Measurements from ENCODE around the gene RAB6B. TPM values are rescaled to one million over a fixed set of nuclear protein-coding genes. Genes with fewer than 3 reads are reported as not detected.
A peak's percentile ranks its signal among the peaks of the same experiment; 100 is the strongest.

The RAB6B gene
- total RNA-seq, 2 donors from 2014 or later = 0.21 to 0.81 TPM

GRCh38 chr3:133833880-133834620 lies 61.6 kb downstream of the RAB6B start:
- no peak overlapping the region for H3K27ac Mint-ChIP-seq
- ATAC-seq (no peak), DNase-seq (ENCODE audit: low spot score) (peak; percentile 50)
- no peak overlapping the region for H3K4me3 Mint-ChIP-seq
- H3K9me3 Mint-ChIP-seq = no peaks in the 10 kb centered on the region
- no peaks in the 10 kb centered on the region for H3K4me1 Mint-ChIP-seq (ENCODE audit: low read depth in 2 of 2)
- no peaks in the 10 kb centered on the region for H3K36me3 Mint-ChIP-seq
- H3K27me3 Mint-ChIP-seq = no peaks in the 10 kb centered on the region

GRCh38 chr3:133833267-133833666 lies 62.4 kb downstream of the RAB6B start:
- Mint-ChIP-seq H3K27me3 (no peaks in the 10 kb centered on the region), H3K27ac (no peak overlapping the region), H3K9me3 (no peaks in the 10 kb centered on the region), H3K36me3 (no peaks in the 10 kb centered on the region), H3K4me3 (no peak overlapping the region), H3K4me1 (ENCODE audit: low read depth in 2 of 2) (no peaks in the 10 kb centered on the region)
- ATAC-seq (no peak), DNase-seq (ENCODE audit: low spot score) (no peak)

- no peaks in the 10 kb centered on the region for H3K9me3 Mint-ChIP-seq
- H3K27ac Mint-ChIP-seq = no peak overlapping the region
- DNase-seq (ENCODE audit: low spot score) (no peak), ATAC-seq (no peak)
- H3K4me1 Mint-ChIP-seq (ENCODE audit: low read depth in 2 of 2) = no peaks in the 10 kb centered on the region
- no peaks in the 10 kb centered on the region for H3K36me3 Mint-ChIP-seq
- H3K27me3 Mint-ChIP-seq = no peaks in the 10 kb centered on the region
- no peak overlapping the region for H3K4me3 Mint-ChIP-seq
Observed at GRCh38 chr3:133832802-133833144, 62.9 kb downstream of the RAB6B start.

GRCh38 chr3:133831966-133832801 lies 63.5 kb downstream of the RAB6B start:
- no peaks in the 10 kb centered on the region for H3K9me3 Mint-ChIP-seq
- no peaks in the 10 kb centered on the region for H3K4me1 Mint-ChIP-seq (ENCODE audit: low read depth in 2 of 2)
- ATAC-seq (no peak), DNase-seq (ENCODE audit: low spot score) (no peak)
- no peaks in the 10 kb centered on the region for H3K36me3 Mint-ChIP-seq
- H3K27ac Mint-ChIP-seq = no peak overlapping the region
- no peak overlapping the region for H3K4me3 Mint-ChIP-seq
- H3K27me3 Mint-ChIP-seq = no peaks in the 10 kb centered on the region

GRCh38 chr3:133830071-133830470 lies 65.6 kb downstream of the RAB6B start:
- Mint-ChIP-seq H3K4me1 (ENCODE audit: low read depth in 2 of 2) (peaks cover 0 to 2% of the 10 kb centered on the region in 2 donors), H3K9me3 (no peaks in the 10 kb centered on the region), H3K27me3 (no peaks in the 10 kb centered on the region), H3K27ac (no peak overlapping the region), H3K36me3 (no peaks in the 10 kb centered on the region), H3K4me3 (no peak overlapping the region)
- DNase-seq (ENCODE audit: low spot score) (no peak), ATAC-seq (no peak)

- ATAC-seq = no peak
- no peak overlapping the region for H3K27ac Mint-ChIP-seq
- no peaks in the 10 kb centered on the region for H3K27me3 Mint-ChIP-seq
- peaks cover 0 to 3% of the 10 kb centered on the region in 2 donors for H3K4me1 Mint-ChIP-seq (ENCODE audit: low read depth in 2 of 2)
- no peaks in the 10 kb centered on the region for H3K36me3 Mint-ChIP-seq
- no peak for DNase-seq (ENCODE audit: low spot score)
- H3K9me3 Mint-ChIP-seq = no peaks in the 10 kb centered on the region
- no peak overlapping the region for H3K4me3 Mint-ChIP-seq
Observed at GRCh38 chr3:133829310-133829707, 66.4 kb downstream of the RAB6B start.

- no peaks in the 10 kb centered on the region for H3K36me3 Mint-ChIP-seq
- H3K27ac Mint-ChIP-seq = no peak overlapping the region
- H3K4me1 Mint-ChIP-seq (ENCODE audit: low read depth in 2 of 2) = peaks cover 0 to 3% of the 10 kb centered on the region in 2 donors
Observed at GRCh38 chr3:133828576-133829309, 66.9 kb downstream of the RAB6B start.

GRCh38 chr3:133827684-133828083 lies 68.0 kb downstream of the RAB6B start:
- no peaks in the 10 kb centered on the region for H3K27me3 Mint-ChIP-seq
- peaks cover 0 to 3% of the 10 kb centered on the region in 2 donors for H3K4me1 Mint-ChIP-seq (ENCODE audit: low read depth in 2 of 2)
- H3K27ac Mint-ChIP-seq = no peak overlapping the region
- no peaks in the 10 kb centered on the region for H3K9me3 Mint-ChIP-seq
- H3K36me3 Mint-ChIP-seq = peaks cover 1% of the 10 kb centered on the region
- ATAC-seq (no peak), DNase-seq (ENCODE audit: low spot score) (no peak)
- no peak overlapping the region for H3K4me3 Mint-ChIP-seq

More at GRCh38 chr3:133828576-133829309, 66.9 kb downstream of the RAB6B start:
- no peaks in the 10 kb centered on the region for H3K27me3 Mint-ChIP-seq
- H3K4me3 Mint-ChIP-seq = no peak overlapping the region
- no peak for ATAC-seq
- no peaks in the 10 kb centered on the region for H3K9me3 Mint-ChIP-seq
- DNase-seq (ENCODE audit: low spot score) = no peak

GRCh38 chr3:133827136-133827535 lies 68.5 kb downstream of the RAB6B start:
- ATAC-seq = no peak
- Mint-ChIP-seq H3K9me3 (no peaks in the 10 kb centered on the region), H3K27me3 (no peaks in the 10 kb centered on the region), H3K4me1 (ENCODE audit: low read depth in 2 of 2) (peaks cover 0 to 3% of the 10 kb centered on the region in 2 donors), H3K27ac (no peak overlapping the region), H3K36me3 (peaks cover 5% of the 10 kb centered on the region), H3K4me3 (no peak overlapping the region)
- no peak for DNase-seq (ENCODE audit: low spot score)

GRCh38 chr3:133825969-133826727 lies 69.5 kb downstream of the RAB6B start:
- Mint-ChIP-seq H3K4me3 (no peak overlapping the region), H3K36me3 (peaks cover 5% of the 10 kb centered on the region), H3K27me3 (no peaks in the 10 kb centered on the region)

GRCh38 chr3:133824961-133825485 lies 70.7 kb downstream of the RAB6B start:
- Mint-ChIP-seq H3K4me1 (ENCODE audit: low read depth in 2 of 2) (peaks cover 0 to 3% of the 10 kb centered on the region in 2 donors), H3K9me3 (no peaks in the 10 kb centered on the region), H3K36me3 (peaks cover 5% of the 10 kb centered on the region), H3K27ac (no peak overlapping the region), H3K27me3 (no peaks in the 10 kb centered on the region), H3K4me3 (no peak overlapping the region)
- DNase-seq (ENCODE audit: low spot score) (no peak), ATAC-seq (no peak)

More at GRCh38 chr3:133825969-133826727, 69.5 kb downstream of the RAB6B start:
- no peak overlapping the region for H3K27ac Mint-ChIP-seq
- no peaks in the 10 kb centered on the region for H3K9me3 Mint-ChIP-seq
- no peak for DNase-seq (ENCODE audit: low spot score)
- H3K4me1 Mint-ChIP-seq (ENCODE audit: low read depth in 2 of 2) = peaks cover 0 to 3% of the 10 kb centered on the region in 2 donors
- ATAC-seq = no peak

- no peak overlapping the region for H3K4me3 Mint-ChIP-seq
- no peak for DNase-seq (ENCODE audit: low spot score)
- H3K36me3 Mint-ChIP-seq = peaks cover 11% of the 10 kb centered on the region
- no peaks in the 10 kb centered on the region for H3K9me3 Mint-ChIP-seq
- no peaks in the 10 kb centered on the region for H3K27me3 Mint-ChIP-seq
- no peak for ATAC-seq
- H3K4me1 Mint-ChIP-seq (ENCODE audit: low read depth in 2 of 2) = peaks cover 0 to 3% of the 10 kb centered on the region in 2 donors
- peak overlapping the region in 1 of 2 donors; percentile 15 for H3K27ac Mint-ChIP-seq
Observed at GRCh38 chr3:133821767-133822638, 73.7 kb downstream of the RAB6B start.
